Activated T-helper 1 cell treated with Interleukin-2 at 50 U/mL for 16 hours (primary cell): Measurements from ENCODE around the gene ZNF432.

Experiments
- DNase-seq: peaks from one replicate; pipeline ENCODE4 v3.0.0-alpha.2; 2020; ENCODE audit warnings: low read depth

ZNF432 gene

GRCh38 chr19:52007806-52008557 is 40.7 kb downstream of the ZNF432 start, which contains the start of gene ZNF615:
Gene ZNF615, minus strand, starts transcription at chr19:52008211. Its CDS starts 4,500 bp downstream, at chr19:52003711.
- DNase-seq, result peak; percentile 75

DNA sequence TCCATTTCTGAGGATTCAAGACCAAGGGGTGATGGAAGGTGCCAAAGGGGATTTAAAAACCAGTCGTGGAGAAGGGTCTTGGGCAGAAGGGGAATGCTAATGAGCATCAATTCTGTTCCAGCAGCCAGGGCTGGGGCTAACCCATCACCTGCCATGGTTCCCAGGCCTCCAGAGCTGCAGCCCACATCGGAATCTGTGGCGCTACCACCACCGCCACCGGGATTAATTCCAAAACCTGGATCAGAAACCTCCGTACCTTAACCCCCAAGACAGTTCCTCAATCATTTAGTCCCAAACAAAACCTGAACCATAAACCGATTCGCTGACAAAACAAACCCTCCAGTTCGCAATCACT is 41.2 kb downstream of the ZNF432 start:
- DNase-seq, result no peak

- DNase-seq, result no peak
Observed at GRCh38 chr19:51994048-51994644, 54.5 kb downstream of the ZNF432 start.

- DNase-seq, result no peak
Observed at GRCh38 chr19:51993422-51993821, 55.2 kb downstream of the ZNF432 start.

DNA sequence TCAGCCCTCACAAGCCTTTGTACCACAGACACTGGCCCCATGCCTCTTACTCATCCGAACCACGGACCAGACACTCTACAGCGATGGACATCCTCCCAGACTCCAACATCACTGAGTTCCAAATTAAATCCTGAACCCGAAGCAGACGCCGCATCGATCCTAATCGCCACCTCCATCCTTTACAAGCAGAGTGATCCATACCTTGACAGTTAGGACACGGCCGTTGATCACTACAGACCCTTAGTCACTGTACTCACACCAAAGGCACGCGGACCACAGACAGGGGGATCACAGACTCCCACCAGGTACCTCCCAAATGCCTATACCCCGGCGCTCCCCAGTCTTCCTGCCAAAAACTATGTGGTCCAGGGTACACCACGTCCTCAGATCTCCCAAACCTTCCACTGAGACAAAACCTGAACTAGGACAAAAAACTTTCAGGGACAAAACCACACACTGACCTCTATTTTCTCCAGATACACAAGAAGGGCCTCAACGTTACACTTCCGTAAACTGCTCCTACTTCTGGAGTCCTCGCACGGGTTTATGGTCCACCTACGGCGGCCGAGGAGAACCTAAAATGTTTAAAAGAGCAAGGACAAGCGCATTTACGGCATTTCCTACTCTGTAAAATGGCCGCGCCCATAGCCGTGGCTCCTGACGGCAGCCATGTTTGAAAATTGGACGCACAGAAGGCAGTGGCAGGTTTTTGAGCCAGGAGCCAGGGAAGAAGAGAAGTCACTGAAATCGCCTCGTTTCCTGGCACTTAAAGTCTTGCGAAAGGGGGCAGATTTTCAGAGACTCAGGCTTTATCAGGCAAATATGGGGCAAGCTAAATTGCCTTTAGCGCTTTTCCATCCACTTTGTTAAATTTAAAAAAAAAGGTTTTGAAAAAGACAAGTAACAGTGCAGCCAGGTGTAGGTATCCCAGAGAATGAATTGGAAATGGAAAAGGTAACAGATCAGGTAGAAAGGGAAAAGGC is 62.0 kb downstream of the ZNF432 start, which contains the start of gene ZNF350:
TSS of gene ZNF350 (minus strand) at position 532 of the 983 bp plus-strand sequence. CDS start 12,480 bp downstream, outside the sequence.
- DNase-seq, result peak; percentile 75

- no peak for DNase-seq
Observed at GRCh38 chr19:51983361-51983760, 65.3 kb downstream of the ZNF432 start.
